ENCODE results near the gene TRIM26. TPM values are rescaled to one million over a fixed set of nuclear protein-coding genes. Genes with fewer than 3 reads are reported as not detected.

Gene TRIM26
- total and polyA plus RNA-seq, 11 donors = 15.1 to 37.4 (median 24.5) TPM

GRCh38 chr6:30194797-30195690, 18.2 kb downstream of the TRIM26 start:
- ATAC-seq (peak in 3 of 4 donors; percentile 14 to 41 (median 22)), DNase-seq (no peak)
- intact Hi-C loops (cut with DNase I) = no loop called here
- 83 to 92% (median 89%) methylated on average over 7 to 8 of the region's 8 CpGs for WGBS, 4 donors
- Histone ChIP-seq H3K36me3 (peaks cover 0 to 95% (median 92%) of the 10 kb centered on the region in 9 donors), H3K27ac (no peak overlapping the region), H3K27me3 (no peaks in the 10 kb centered on the region), H3K9me3 (no peaks in the 10 kb centered on the region), H3K4me3 (no peak overlapping the region), H3K4me1 (no peaks in the 10 kb centered on the region)
- TF ChIP-seq CTCF (IDR thresholded peaks at IDR 0.05) (no peak), POLR2A (IDR thresholded peaks at IDR 0.05) (no peak)

GRCh38 chr6:30192076-30192475, 21.1 kb downstream of the TRIM26 start:
- WGBS, 4 donors = 91 to 94% (median 93%) methylated on average over 7 of the region's 7 CpGs

GRCh38 chr6:30188541-30188940, 24.7 kb downstream of the TRIM26 start:
- Histone ChIP-seq H3K27ac (no peak overlapping the region), H3K9me3 (no peaks in the 10 kb centered on the region), H3K4me3 (no peak overlapping the region), H3K27me3 (no peaks in the 10 kb centered on the region), H3K36me3 (peaks cover 0 to 85% (median 80%) of the 10 kb centered on the region in 9 donors), H3K4me1 (no peaks in the 10 kb centered on the region)
- DNase-seq = no peak
- intact Hi-C loops (cut with DNase I) = no loop called here
- WGBS, 4 donors = 94 to 98% (median 97%) methylated on average over 5 of the region's 5 CpGs
- no peak for ATAC-seq
- TF ChIP-seq POLR2A (IDR thresholded peaks at IDR 0.05) = no peak
- TF ChIP-seq CTCF (IDR thresholded peaks at IDR 0.05) = no peak

More at GRCh38 chr6:30192076-30192475, 21.1 kb downstream of the TRIM26 start:
- Histone ChIP-seq H3K27me3 (no peaks in the 10 kb centered on the region), H3K36me3 (peaks cover 0 to 95% (median 91%) of the 10 kb centered on the region in 9 donors), H3K27ac (no peak overlapping the region), H3K9me3 (no peaks in the 10 kb centered on the region), H3K4me3 (no peak overlapping the region), H3K4me1 (no peaks in the 10 kb centered on the region)
- ATAC-seq = peak in 1 of 4 donors; percentile 18
- intact Hi-C loops (cut with DNase I) = no loop called here
- DNase-seq = no peak
- TF ChIP-seq POLR2A (IDR thresholded peaks at IDR 0.05) (no peak), CTCF (IDR thresholded peaks at IDR 0.05) (no peak)

GRCh38 chr6:30185846-30186484, 27.2 kb downstream of the TRIM26 start:
- ATAC-seq = peak in 1 of 4 donors; percentile 28
- TF ChIP-seq CTCF (IDR thresholded peaks at IDR 0.05) = no peak
- TF ChIP-seq POLR2A (IDR thresholded peaks at IDR 0.05) = no peak
- no peak overlapping the region for H3K27ac ChIP-seq
- H3K9me3 ChIP-seq = no peaks in the 10 kb centered on the region
- DNase-seq = no peak
- intact Hi-C loops (cut with DNase I) = no loop called here
- H3K27me3 ChIP-seq = no peaks in the 10 kb centered on the region
- no peak overlapping the region for H3K4me3 ChIP-seq
- peaks cover 0 to 63% (median 57%) of the 10 kb centered on the region in 9 donors for H3K36me3 ChIP-seq
- WGBS, 4 donors = 90 to 93% (median 92%) methylated on average over 20 of the region's 20 CpGs
- no peaks in the 10 kb centered on the region for H3K4me1 ChIP-seq
